ENCODE data around the gene FARS2.
"Not testable (repeated sequence)": the region's sequence is repeated elsewhere in the genome, so short reads cannot be mapped to it uniquely, and the experiment has no call there.

Gene FARS2

GRCh38 chr6:5673019-5673790, 411.9 kb downstream of the FARS2 start:
- Histone ChIP-seq H3K27ac (ENCODE audit: low read depth, low read length) (peak overlapping the region; percentile 17), H3K4me1 (ENCODE audit: control insufficient read depth, insufficient read depth, low read length) (peaks cover 24% of the 10 kb centered on the region), H3K4me3 (ENCODE audit: low read depth, low read length) (no peak overlapping the region)

GRCh38 chr6:5674141-5674540, 412.8 kb downstream of the FARS2 start:
- Histone ChIP-seq H3K4me1 (ENCODE audit: control insufficient read depth, insufficient read depth, low read length) (peaks cover 24% of the 10 kb centered on the region), H3K9ac (ENCODE audit: low read depth, low read length) (no peak overlapping the region), H3K27ac (ENCODE audit: low read depth, low read length) (no peak overlapping the region), H3K9me3 (ENCODE audit: control insufficient read depth, insufficient read depth, low read length) (no peaks in the 10 kb centered on the region), H3K36me3 (ENCODE audit: control insufficient read depth, insufficient read depth, low read length) (no peaks in the 10 kb centered on the region), H3K27me3 (ENCODE audit: control insufficient read depth, insufficient read depth, low read length) (no peaks in the 10 kb centered on the region), H3K4me3 (ENCODE audit: low read depth, low read length) (no peak overlapping the region)

More at GRCh38 chr6:5673019-5673790, 411.9 kb downstream of the FARS2 start:
- Histone ChIP-seq H3K36me3 (ENCODE audit: control insufficient read depth, insufficient read depth, low read length) (no peaks in the 10 kb centered on the region), H3K9me3 (ENCODE audit: control insufficient read depth, insufficient read depth, low read length) (no peaks in the 10 kb centered on the region), H3K9ac (ENCODE audit: low read depth, low read length) (no peak overlapping the region), H3K27me3 (ENCODE audit: control insufficient read depth, insufficient read depth, low read length) (no peaks in the 10 kb centered on the region)

- H3K4me3 ChIP-seq (ENCODE audit: low read depth, low read length), result no peak overlapping the region
- H3K4me1 ChIP-seq (ENCODE audit: control insufficient read depth, insufficient read depth, low read length), result peaks cover 24% of the 10 kb centered on the region
- H3K27ac ChIP-seq (ENCODE audit: low read depth, low read length), result no peak overlapping the region
- no peaks in the 10 kb centered on the region for H3K9me3 ChIP-seq (ENCODE audit: control insufficient read depth, insufficient read depth, low read length)
- H3K36me3 ChIP-seq (ENCODE audit: control insufficient read depth, insufficient read depth, low read length), result no peaks in the 10 kb centered on the region
- H3K9ac ChIP-seq (ENCODE audit: low read depth, low read length), result no peak overlapping the region
- no peaks in the 10 kb centered on the region for H3K27me3 ChIP-seq (ENCODE audit: control insufficient read depth, insufficient read depth, low read length)
Observed at GRCh38 chr6:5674721-5675120, 413.4 kb downstream of the FARS2 start.

GRCh38 chr6:5676701-5677100, 415.4 kb downstream of the FARS2 start:
- no peak overlapping the region for H3K9ac ChIP-seq (ENCODE audit: low read depth, low read length)
- H3K27me3 ChIP-seq (ENCODE audit: control insufficient read depth, insufficient read depth, low read length), result no peaks in the 10 kb centered on the region
- peaks cover 20% of the 10 kb centered on the region for H3K4me1 ChIP-seq (ENCODE audit: control insufficient read depth, insufficient read depth, low read length)
- H3K9me3 ChIP-seq (ENCODE audit: control insufficient read depth, insufficient read depth, low read length), result no peaks in the 10 kb centered on the region
- no peak overlapping the region for H3K27ac ChIP-seq (ENCODE audit: low read depth, low read length)
- H3K36me3 ChIP-seq (ENCODE audit: control insufficient read depth, insufficient read depth, low read length), result no peaks in the 10 kb centered on the region
- no peak overlapping the region for H3K4me3 ChIP-seq (ENCODE audit: low read depth, low read length)

GRCh38 chr6:5677219-5678000, 416.1 kb downstream of the FARS2 start:
- Histone ChIP-seq H3K9ac (ENCODE audit: low read depth, low read length) (no peak overlapping the region), H3K27me3 (ENCODE audit: control insufficient read depth, insufficient read depth, low read length) (no peaks in the 10 kb centered on the region), H3K36me3 (ENCODE audit: control insufficient read depth, insufficient read depth, low read length) (no peaks in the 10 kb centered on the region), H3K4me3 (ENCODE audit: low read depth, low read length) (no peak overlapping the region), H3K27ac (ENCODE audit: low read depth, low read length) (no peak overlapping the region), H3K9me3 (ENCODE audit: control insufficient read depth, insufficient read depth, low read length) (no peaks in the 10 kb centered on the region), H3K4me1 (ENCODE audit: control insufficient read depth, insufficient read depth, low read length) (peaks cover 12% of the 10 kb centered on the region)

GRCh38 chr6:5679270-5679669, 418.0 kb downstream of the FARS2 start:
- Histone ChIP-seq H3K4me3 (ENCODE audit: low read depth, low read length) (no peak overlapping the region), H3K27me3 (ENCODE audit: control insufficient read depth, insufficient read depth, low read length) (no peaks in the 10 kb centered on the region), H3K9me3 (ENCODE audit: control insufficient read depth, insufficient read depth, low read length) (no peaks in the 10 kb centered on the region), H3K27ac (ENCODE audit: low read depth, low read length) (no peak overlapping the region), H3K9ac (ENCODE audit: low read depth, low read length) (no peak overlapping the region), H3K36me3 (ENCODE audit: control insufficient read depth, insufficient read depth, low read length) (no peaks in the 10 kb centered on the region), H3K4me1 (ENCODE audit: control insufficient read depth, insufficient read depth, low read length) (peaks cover 2% of the 10 kb centered on the region; the same call in 1 of the 2 replicates)

- Histone ChIP-seq H3K9ac (ENCODE audit: low read depth, low read length) (no peak overlapping the region), H3K27me3 (ENCODE audit: control insufficient read depth, insufficient read depth, low read length) (no peaks in the 10 kb centered on the region)
Observed at GRCh38 chr6:5679691-5680090, 418.4 kb downstream of the FARS2 start.

GRCh38 chr6:5680095-5680494, 418.8 kb downstream of the FARS2 start:
- Histone ChIP-seq H3K4me3 (ENCODE audit: low read depth, low read length) (no peak overlapping the region), H3K27me3 (ENCODE audit: control insufficient read depth, insufficient read depth, low read length) (no peaks in the 10 kb centered on the region), H3K36me3 (ENCODE audit: control insufficient read depth, insufficient read depth, low read length) (no peaks in the 10 kb centered on the region), H3K9me3 (ENCODE audit: control insufficient read depth, insufficient read depth, low read length) (no peaks in the 10 kb centered on the region), H3K9ac (ENCODE audit: low read depth, low read length) (no peak overlapping the region), H3K27ac (ENCODE audit: low read depth, low read length) (no peak overlapping the region), H3K4me1 (ENCODE audit: control insufficient read depth, insufficient read depth, low read length) (peaks cover 2% of the 10 kb centered on the region; the same call in 1 of the 2 replicates)

More at GRCh38 chr6:5679691-5680090, 418.4 kb downstream of the FARS2 start:
- Histone ChIP-seq H3K4me3 (ENCODE audit: low read depth, low read length) (no peak overlapping the region), H3K4me1 (ENCODE audit: control insufficient read depth, insufficient read depth, low read length) (peaks cover 2% of the 10 kb centered on the region; the same call in 1 of the 2 replicates), H3K27ac (ENCODE audit: low read depth, low read length) (no peak overlapping the region), H3K36me3 (ENCODE audit: control insufficient read depth, insufficient read depth, low read length) (no peaks in the 10 kb centered on the region), H3K9me3 (ENCODE audit: control insufficient read depth, insufficient read depth, low read length) (no peaks in the 10 kb centered on the region)

- Histone ChIP-seq H3K27ac (ENCODE audit: low read depth, low read length) (no peak overlapping the region), H3K4me1 (ENCODE audit: control insufficient read depth, insufficient read depth, low read length) (peaks cover 2% of the 10 kb centered on the region; the same call in 1 of the 2 replicates), H3K27me3 (ENCODE audit: control insufficient read depth, insufficient read depth, low read length) (no peaks in the 10 kb centered on the region), H3K36me3 (ENCODE audit: control insufficient read depth, insufficient read depth, low read length) (no peaks in the 10 kb centered on the region), H3K4me3 (ENCODE audit: low read depth, low read length) (no peak overlapping the region), H3K9ac (ENCODE audit: low read depth, low read length) (no peak overlapping the region), H3K9me3 (ENCODE audit: control insufficient read depth, insufficient read depth, low read length) (no peaks in the 10 kb centered on the region)
Observed at GRCh38 chr6:5681480-5681879, 420.2 kb downstream of the FARS2 start.

- H3K27ac ChIP-seq (ENCODE audit: low read depth, low read length), result no peak overlapping the region
- H3K4me1 ChIP-seq (ENCODE audit: control insufficient read depth, insufficient read depth, low read length), result peaks cover 2% of the 10 kb centered on the region; the same call in 1 of the 2 replicates
- no peaks in the 10 kb centered on the region for H3K9me3 ChIP-seq (ENCODE audit: control insufficient read depth, insufficient read depth, low read length)
Observed at GRCh38 chr6:5682530-5682929, 421.2 kb downstream of the FARS2 start.

GRCh38 chr6:5683747-5684146, 422.4 kb downstream of the FARS2 start:
- not testable (repeated sequence) for H3K4me3 ChIP-seq (ENCODE audit: low read depth, low read length); H3K4me1 ChIP-seq (ENCODE audit: control insufficient read depth, insufficient read depth, low read length); H3K9ac ChIP-seq (ENCODE audit: low read depth, low read length); H3K27me3 ChIP-seq (ENCODE audit: control insufficient read depth, insufficient read depth, low read length); H3K9me3 ChIP-seq (ENCODE audit: control insufficient read depth, insufficient read depth, low read length); H3K27ac ChIP-seq (ENCODE audit: low read depth, low read length); H3K36me3 ChIP-seq (ENCODE audit: control insufficient read depth, insufficient read depth, low read length)

More at GRCh38 chr6:5682530-5682929, 421.2 kb downstream of the FARS2 start:
- no peak overlapping the region for H3K4me3 ChIP-seq (ENCODE audit: low read depth, low read length)
- H3K9ac ChIP-seq (ENCODE audit: low read depth, low read length), result no peak overlapping the region
- H3K27me3 ChIP-seq (ENCODE audit: control insufficient read depth, insufficient read depth, low read length), result no peaks in the 10 kb centered on the region
- H3K36me3 ChIP-seq (ENCODE audit: control insufficient read depth, insufficient read depth, low read length), result no peaks in the 10 kb centered on the region
